NCI-H2107 (cell line): ENCODE data around the gene CPEB3.
"Not testable (repeated sequence)": the region's sequence is repeated elsewhere in the genome, so short reads cannot be mapped to it uniquely, and the experiment has no call there.

ENCODE experiments used
- DNase-seq: peaks from one replicate; lab custom pipeline; 2025; lab: John Stamatoyannopoulos, UW

CPEB3 gene

DNA sequence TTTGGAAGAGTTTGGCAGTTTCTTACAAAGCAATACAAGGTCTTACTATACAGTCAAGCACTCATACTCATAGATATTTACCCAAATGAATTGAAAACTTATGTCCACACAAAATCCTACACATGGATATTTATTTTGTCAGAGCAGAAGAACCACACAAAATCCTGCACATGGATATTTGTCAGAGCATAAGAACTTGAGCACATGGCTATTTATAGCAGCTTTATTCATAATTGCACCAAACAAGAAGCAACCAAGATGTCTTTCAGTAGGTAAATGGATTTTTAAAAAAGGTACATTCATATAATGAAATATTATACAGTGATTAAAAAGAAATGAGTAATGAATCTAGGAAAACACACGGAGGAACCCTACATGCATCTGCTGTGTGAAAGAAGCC, 251.9 kb downstream of the CPEB3 start:
- no peak for DNase-seq

DNA sequence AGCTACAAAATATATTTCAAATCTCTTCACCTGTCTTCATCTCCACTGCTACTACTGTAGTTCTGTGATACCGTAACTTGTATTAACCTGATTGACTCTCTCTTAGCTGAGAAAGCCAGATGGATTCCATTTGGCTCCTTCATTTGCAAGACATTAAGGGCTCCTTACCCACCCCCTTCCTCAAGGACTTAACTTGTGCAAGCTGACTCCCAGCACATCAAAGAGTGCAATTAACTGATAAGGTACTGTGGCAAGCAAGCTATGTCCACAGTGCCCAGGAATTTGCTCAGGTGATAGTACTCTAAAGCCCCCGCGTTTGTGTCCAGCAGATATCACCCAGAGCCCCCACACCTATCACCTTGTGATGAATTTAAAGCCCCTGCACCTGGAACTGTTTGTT, 257.8 kb downstream of the CPEB3 start:
- DNase-seq, result not testable (repeated sequence)

DNA sequence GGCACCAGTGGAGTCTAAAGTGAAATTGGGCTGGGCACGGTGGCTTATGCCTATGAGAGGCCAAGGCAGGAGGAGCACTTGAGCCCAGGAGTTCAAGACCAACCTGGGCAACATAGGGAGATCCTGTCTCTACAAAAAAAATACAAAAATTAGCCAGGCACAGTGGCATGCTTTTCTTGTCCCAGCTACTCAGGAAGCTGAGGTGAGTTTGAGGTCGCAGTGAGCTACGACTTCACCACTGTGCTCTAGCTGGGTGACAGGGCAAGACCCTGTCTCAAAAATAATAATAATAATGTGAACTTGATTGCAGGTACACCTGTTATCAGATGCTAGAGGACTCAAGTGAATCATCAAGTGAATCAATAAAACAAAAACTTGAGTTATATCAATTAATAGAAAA, 259.3 kb downstream of the CPEB3 start:
- DNase-seq, result no peak

DNA sequence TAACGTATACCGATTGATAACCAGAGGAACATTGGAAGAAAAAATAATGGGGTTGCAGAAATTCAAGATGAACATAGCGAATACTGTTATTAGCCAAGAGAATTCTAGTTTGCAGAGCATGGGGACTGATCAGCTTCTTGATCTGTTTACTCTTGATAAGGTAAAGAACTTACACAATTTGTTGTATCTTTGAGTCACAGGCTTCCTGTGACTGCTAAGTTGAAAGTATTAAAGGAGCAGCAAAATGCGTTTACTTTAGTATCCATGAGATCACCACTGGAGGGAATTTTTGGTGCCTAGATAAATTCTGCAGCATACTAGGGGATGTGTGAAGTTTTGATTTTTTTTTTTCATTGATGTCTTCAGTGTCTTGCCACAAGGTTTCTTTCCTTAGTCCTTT, 263.7 kb downstream of the CPEB3 start:
- no peak for DNase-seq

DNA sequence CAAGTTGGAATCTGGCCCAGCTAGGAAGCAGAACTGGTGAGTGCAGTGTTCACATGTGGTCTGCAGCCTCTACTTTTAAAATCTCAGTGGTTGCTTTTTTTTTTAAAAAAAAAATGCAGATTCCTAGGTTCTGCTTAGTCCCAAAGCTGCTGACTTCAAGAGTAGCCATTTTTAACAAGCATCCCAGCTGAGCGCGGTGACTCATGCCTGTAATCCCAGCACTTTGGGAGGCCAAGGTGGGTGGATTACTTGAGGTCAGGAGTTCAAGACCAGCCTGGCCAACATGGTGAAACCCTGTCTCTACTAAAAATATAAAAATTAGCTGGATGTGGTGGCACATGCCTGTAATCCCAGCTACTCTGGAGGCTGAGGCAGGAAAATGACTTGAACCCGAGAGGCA, 265.5 kb downstream of the CPEB3 start:
- DNase-seq, result not testable (repeated sequence)

DNA sequence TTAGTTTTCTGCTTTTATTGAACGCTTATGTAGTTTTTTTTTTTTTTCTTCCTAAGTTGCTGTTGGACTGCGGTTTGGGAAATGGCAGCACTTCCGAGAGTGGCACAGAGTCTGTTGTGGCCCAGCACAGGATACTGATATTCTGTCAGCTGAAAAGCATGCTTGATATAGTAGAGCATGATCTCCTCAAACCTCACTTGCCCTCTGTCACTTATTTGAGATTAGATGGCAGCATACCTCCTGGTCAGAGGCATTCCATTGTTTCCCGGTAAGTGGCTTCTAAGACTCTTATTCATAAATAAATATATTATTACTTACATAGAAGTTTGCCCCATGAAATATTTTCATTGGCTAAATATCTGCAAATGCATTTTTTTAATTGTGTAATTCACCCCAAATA, 266.2 kb downstream of the CPEB3 start:
- no peak for DNase-seq

DNA sequence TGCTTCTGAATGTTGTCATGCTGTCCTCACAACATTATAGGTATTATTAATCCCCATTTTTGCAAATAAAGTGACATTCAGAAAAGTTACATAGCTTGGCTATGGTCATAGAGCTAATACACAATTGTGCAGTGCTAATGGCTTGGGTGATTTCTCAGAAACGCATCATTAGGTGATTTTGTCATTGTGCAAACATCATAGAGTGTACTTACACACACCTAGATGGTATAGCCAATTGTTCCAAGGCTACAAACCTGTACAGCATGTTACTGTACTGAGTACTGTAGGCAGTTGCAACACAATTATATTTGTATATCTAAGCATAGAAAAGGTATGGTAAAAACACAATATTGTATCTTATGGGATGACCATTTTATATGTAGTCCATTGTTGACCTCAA, 276.3 kb downstream of the CPEB3 start:
- no peak for DNase-seq

DNA sequence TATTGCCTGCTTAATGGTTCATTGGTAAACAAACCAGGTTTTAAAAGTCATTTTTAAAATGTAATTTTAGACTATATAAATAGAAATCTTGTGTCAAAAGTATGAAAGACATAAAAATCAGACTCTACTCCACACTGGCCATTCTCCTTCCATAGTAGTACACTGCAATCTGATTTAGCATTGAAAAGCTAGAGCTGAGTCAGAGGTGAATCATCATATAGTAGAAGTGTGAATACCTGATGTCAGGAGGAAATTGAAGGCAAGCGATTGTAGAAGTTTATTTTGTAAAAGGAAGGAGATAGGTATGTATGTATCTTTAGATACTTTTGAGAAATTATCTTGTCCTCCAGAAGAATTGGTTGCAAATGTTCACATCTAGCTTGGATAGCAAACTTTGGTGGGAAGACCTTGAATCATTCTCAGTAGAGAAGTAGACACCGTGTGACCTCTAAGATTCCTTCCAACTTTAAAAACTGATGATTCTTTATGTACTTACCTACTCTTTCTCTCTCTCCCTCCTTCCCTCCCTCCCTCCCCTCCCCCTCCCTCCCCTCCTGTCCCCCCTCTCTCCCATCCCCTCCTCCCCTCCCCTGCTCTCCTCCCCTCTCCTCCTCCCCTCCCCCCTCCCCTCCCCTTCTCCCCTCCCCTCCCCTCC, 279.2 kb downstream of the CPEB3 start:
- DNase-seq, result no peak

DNA sequence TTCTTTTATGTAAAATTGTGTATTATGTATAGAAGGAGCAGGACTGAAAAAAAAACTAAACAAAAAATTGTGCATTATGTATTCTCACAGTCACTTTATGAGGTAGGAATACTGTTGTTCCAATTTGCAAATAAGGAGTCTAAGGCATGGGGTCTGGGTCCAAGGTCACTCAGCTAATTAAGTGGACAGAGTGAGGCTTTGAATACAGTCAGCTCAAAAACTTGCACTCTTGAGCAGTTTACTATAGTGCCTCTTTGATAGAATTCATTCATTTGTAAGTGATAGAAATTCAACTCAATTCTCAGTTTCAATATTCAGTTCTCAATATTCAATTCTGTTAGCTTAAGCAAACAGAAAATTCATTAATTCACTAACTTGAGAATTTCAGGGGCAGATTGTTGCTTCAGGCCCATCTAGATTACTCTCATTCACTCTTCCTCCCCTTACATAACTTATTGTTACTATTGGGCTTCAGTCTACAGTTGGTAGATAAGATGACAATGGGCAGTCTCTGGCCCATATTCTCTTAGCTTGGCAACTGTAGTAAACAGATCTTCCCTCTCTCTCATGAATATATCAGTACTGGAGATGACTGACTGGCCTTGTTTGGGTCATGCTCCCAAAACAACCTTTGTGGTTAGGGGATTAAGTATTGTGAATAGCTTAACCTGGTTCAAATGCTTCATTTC, 280.7 kb downstream of the CPEB3 start:
- no peak for DNase-seq

DNA sequence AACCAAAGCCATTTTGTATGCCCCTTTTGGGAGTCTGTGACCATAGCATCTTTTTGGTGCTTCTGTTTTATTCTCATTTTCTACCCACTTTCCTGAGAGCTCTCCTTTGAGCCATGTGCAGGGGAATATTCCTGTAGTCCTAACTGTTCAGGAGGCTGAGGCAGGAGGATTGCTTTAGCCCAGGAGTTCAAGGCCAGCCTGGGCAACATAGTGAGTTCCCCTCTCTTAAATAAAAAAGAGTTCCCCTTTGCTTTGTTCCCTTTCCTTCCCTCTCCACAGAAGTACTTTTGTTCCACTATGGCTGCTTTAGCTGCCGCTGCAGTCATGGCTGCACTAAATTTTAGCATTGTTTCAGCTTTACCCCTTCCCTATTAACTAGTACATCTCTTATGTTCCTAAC, 281.4 kb downstream of the CPEB3 start:
- no peak for DNase-seq

DNA sequence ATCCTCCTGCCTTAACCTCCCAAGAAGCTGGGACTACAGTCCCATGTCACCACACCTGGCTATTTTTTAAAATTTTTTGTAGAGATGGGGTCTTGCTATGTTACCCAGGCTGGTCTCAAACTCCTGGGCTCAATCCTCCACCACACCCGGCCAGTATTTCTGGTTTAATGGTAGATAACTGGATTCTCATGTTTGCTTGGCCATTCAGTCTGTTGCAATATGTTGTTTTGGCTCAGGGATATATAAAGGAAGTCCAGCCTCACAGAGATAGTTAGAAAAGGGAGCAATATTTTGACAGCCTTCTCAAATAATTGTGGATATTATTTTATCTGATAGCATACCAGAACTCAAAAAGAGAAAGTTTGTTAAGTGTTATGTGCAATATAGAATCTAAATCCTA, 284.9 kb downstream of the CPEB3 start:
- DNase-seq, result no peak

DNA sequence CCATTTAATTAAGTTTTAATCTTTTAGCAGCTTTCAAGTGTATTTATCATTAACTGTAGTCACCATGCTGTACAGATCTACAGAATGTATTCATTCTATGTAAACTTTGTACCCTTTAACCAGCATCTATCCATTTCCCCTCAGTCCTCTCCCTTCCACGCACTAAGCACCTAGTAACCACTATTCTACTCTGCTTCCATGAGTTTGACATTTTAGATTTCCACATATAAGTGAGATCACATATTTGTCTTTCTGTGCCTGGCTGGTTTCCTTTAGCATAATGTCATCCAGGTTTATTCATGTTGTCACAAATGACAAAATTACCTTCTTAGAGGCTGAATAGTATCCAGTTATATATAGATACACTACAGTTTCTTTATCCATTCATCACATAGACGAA, 287.6 kb downstream of the CPEB3 start:
- no peak for DNase-seq

DNA sequence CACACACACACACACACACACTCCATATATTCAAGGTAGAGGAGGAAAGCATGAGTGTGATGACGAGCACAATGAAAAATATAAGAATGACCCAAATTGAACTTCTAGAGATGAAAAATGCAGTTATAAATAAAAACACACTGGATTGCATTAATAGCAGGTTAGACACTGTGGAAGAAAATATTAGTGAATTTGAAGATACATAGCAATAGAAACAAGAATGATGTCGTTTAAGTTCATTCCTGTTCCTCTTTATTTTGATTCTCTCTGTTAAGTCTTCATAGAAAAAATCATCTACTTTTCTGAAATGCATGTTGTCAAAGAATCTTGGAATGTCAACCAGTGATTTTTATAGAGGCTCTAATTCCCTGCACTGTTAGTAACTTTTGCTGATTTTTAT, 288.9 kb downstream of the CPEB3 start:
- no peak for DNase-seq

DNA sequence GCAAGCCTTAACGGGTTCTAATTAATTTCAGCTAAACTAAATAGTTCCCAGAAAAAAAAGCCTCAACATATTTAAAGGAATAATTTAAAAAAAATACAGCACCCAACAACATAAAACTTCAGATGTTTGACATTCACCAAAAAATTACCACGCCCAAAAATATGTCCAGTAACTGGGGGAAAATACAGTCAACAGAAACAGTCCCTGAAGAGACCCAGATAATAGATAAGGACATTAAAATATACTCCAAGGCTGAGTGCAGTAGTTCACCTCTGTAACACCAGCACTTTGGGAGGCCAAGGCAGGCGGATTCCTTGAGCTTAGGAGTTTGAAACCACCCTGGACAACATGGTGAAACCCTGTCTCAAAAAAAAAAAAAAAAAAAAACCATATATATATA, 289.3 kb downstream of the CPEB3 start:
- DNase-seq, result no peak
